Effector memory CD4-positive, alpha-beta T cell (primary cell): ENCODE results near the gene DGCR2.

Experiments
- DNase-seq, 3 donors: peaks; one replicate each; pipeline ENCODE4 v3.0.0-alpha.2; 2020
- H3K27ac ChIP-seq: 2 replicates; pipeline ENCODE4 v1.7.0; 2013; ENCODE audit warnings: mild to moderate bottlenecking, low read length, moderate library complexity; ENCODE audit not compliant: insufficient read depth, poor library complexity, severe bottlenecking
- H3K27me3 ChIP-seq: replicated peaks from 2 replicates; pipeline ENCODE4 v1.7.0; 2013; ENCODE audit warnings: mild to moderate bottlenecking, low read length; ENCODE audit not compliant: insufficient read depth, control insufficient read depth, poor library complexity, severe bottlenecking
- H3K36me3 ChIP-seq: 2 replicates; pipeline ENCODE4 v1.7.0; 2013; ENCODE audit warnings: mild to moderate bottlenecking, low read length, moderate library complexity; ENCODE audit not compliant: control insufficient read depth, insufficient read depth
- H3K4me1 ChIP-seq: 2 replicates; pipeline ENCODE4 v1.7.0; 2013; ENCODE audit warnings: low read length, mild to moderate bottlenecking; ENCODE audit not compliant: control insufficient read depth, insufficient read depth, poor library complexity, severe bottlenecking
- H3K4me3 ChIP-seq: 2 replicates; pipeline ENCODE4 v1.7.0; 2013; ENCODE audit warnings: low read length, low read depth, mild to moderate bottlenecking; ENCODE audit not compliant: insufficient read depth, poor library complexity, severe bottlenecking
- H3K9me3 ChIP-seq: 2 replicates; pipeline ENCODE4 v1.7.0; 2013; ENCODE audit warnings: mild to moderate bottlenecking, low read length, moderate library complexity; ENCODE audit not compliant: control insufficient read depth

DGCR2 gene

GRCh38 chr22:19134874-19135273, 12.7 kb upstream of the DGCR2 start:
- H3K36me3 ChIP-seq = peaks cover 76% of the 10 kb centered on the region
- DNase-seq = no peak

GRCh38 chr22:19134176-19134831, 12.1 kb upstream of the DGCR2 start:
- Histone ChIP-seq H3K4me3 (no peak overlapping the region), H3K27me3 (no peaks in the 10 kb centered on the region), H3K4me1 (no peaks in the 10 kb centered on the region), H3K9me3 (no peaks in the 10 kb centered on the region), H3K27ac (no peak overlapping the region), H3K36me3 (peaks cover 70% of the 10 kb centered on the region)
- DNase-seq = no peak

More at GRCh38 chr22:19134874-19135273, 12.7 kb upstream of the DGCR2 start:
- H3K4me3 ChIP-seq = no peak overlapping the region
- no peaks in the 10 kb centered on the region for H3K9me3 ChIP-seq
- no peak overlapping the region for H3K27ac ChIP-seq
- no peaks in the 10 kb centered on the region for H3K27me3 ChIP-seq
- no peaks in the 10 kb centered on the region for H3K4me1 ChIP-seq

DNA sequence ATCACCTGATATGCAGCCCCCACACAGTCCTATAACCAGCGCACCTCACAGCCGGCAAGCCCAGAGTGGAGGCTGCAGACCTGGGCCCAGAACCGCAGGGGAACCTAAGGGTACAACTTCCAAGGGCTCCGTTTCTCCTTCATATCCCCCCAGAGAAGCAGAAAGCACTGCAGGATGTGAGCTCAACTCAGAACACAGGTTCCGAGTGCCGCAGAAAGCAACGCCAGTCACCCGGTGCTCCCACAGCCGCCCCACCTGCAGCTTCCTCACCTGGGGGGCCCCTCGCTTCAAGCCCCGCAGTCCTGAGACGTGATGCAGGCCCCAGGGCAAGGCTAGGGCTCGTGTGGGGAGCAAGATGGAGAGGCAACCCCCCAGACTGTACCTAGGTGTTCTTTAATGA, 11.3 kb upstream of the DGCR2 start:
- H3K27ac ChIP-seq = no peak overlapping the region
- no peaks in the 10 kb centered on the region for H3K27me3 ChIP-seq
- no peaks in the 10 kb centered on the region for H3K4me1 ChIP-seq
- no peak overlapping the region for H3K4me3 ChIP-seq
- H3K9me3 ChIP-seq = no peaks in the 10 kb centered on the region
- DNase-seq = no peak
- peaks cover 62% of the 10 kb centered on the region for H3K36me3 ChIP-seq

DNA sequence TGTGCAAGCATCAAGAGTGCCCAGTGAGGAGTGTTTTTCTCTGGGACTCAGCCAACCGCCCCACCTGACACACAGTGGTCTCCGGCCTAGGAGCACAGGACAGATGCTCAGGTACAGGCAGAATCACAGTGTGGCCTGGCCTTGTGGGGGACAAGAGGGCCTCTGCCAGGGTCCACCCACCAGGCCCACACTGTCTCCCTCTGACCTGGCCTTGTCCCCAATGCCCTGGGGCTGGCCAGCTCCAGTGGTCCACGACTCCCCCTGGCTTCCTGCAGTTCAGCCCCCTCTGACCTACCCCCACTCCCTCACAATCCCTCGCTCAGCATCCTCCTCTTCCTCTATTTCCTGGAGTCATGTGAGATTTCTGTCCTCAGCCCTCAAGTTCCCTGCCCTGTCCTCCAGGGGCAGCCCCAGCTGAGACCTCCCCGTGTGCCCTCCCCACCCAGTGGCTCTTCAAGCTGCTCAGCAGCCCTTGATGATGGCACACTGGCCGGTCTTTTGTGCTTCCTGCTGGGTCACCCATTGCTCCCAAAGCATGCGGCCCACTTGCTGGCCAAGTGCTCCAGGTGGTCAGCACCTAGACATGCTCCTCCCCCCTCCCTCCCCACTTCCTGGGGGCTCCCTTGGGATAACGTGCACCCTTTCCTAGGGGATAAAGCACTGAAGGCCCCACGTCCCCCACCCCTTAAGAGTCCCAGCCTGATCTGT, 10.6 kb upstream of the DGCR2 start:
- no peak for DNase-seq
- H3K27me3 ChIP-seq = no peaks in the 10 kb centered on the region
- no peaks in the 10 kb centered on the region for H3K4me1 ChIP-seq
- no peaks in the 10 kb centered on the region for H3K9me3 ChIP-seq
- no peak overlapping the region for H3K27ac ChIP-seq
- H3K36me3 ChIP-seq = peaks cover 55% of the 10 kb centered on the region
- H3K4me3 ChIP-seq = no peak overlapping the region

- no peaks in the 10 kb centered on the region for H3K9me3 ChIP-seq
- no peak overlapping the region for H3K27ac ChIP-seq
- H3K27me3 ChIP-seq = no peaks in the 10 kb centered on the region
- H3K36me3 ChIP-seq = peaks cover 48% of the 10 kb centered on the region
- no peak for DNase-seq
- H3K4me3 ChIP-seq = no peak overlapping the region
- no peaks in the 10 kb centered on the region for H3K4me1 ChIP-seq
Measured at GRCh38 chr22:19132153-19132552, 9.9 kb upstream of the DGCR2 start.

GRCh38 chr22:19131685-19132015, 9.4 kb upstream of the DGCR2 start:
- peaks cover 43% of the 10 kb centered on the region for H3K36me3 ChIP-seq

GRCh38 chr22:19130959-19131684, 8.9 kb upstream of the DGCR2 start, which contains the start of gene TSSK2:
Gene TSSK2 (plus strand): TSS chr22:19131308. CDS start chr22:19131400, 92 bp downstream.
- DNase-seq = no peak
- no peaks in the 10 kb centered on the region for H3K4me1 ChIP-seq
- peaks cover 39% of the 10 kb centered on the region for H3K36me3 ChIP-seq
- H3K4me3 ChIP-seq = no peak within 1 kb of the TSS
- no peaks in the 10 kb centered on the region for H3K27me3 ChIP-seq
- H3K27ac ChIP-seq = no peak within 1 kb of the TSS
- no peaks in the 10 kb centered on the region for H3K9me3 ChIP-seq

More at GRCh38 chr22:19131685-19132015, 9.4 kb upstream of the DGCR2 start:
- Histone ChIP-seq H3K4me1 (no peaks in the 10 kb centered on the region), H3K4me3 (no peak overlapping the region), H3K27ac (no peak overlapping the region), H3K9me3 (no peaks in the 10 kb centered on the region), H3K27me3 (no peaks in the 10 kb centered on the region)
- DNase-seq = no peak

DNA sequence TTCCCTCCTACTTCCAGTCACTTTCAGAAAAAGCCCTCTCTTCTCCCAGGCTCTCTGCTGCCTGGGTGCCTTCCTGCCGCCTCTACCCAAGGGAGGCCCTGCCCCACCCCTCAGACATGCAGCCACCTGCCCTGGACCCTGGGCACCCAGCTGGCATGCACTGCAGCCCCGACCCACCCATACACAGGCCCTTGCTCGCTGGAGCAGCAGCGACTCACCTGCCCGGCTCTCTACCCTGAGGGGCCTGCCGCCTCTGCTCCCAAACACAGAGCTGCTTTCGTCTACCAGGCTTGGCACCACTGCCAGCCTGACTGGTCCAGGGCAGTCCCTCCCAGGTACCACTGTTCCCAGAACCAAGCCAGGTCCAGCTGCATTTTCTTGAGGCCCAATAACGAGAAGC, 7.7 kb upstream of the DGCR2 start:
- peaks cover 29% of the 10 kb centered on the region for H3K36me3 ChIP-seq
- no peaks in the 10 kb centered on the region for H3K4me1 ChIP-seq
- H3K27ac ChIP-seq = no peak overlapping the region
- no peak for DNase-seq
- H3K27me3 ChIP-seq = no peaks in the 10 kb centered on the region
- H3K4me3 ChIP-seq = no peak overlapping the region
- H3K9me3 ChIP-seq = no peaks in the 10 kb centered on the region

DNA sequence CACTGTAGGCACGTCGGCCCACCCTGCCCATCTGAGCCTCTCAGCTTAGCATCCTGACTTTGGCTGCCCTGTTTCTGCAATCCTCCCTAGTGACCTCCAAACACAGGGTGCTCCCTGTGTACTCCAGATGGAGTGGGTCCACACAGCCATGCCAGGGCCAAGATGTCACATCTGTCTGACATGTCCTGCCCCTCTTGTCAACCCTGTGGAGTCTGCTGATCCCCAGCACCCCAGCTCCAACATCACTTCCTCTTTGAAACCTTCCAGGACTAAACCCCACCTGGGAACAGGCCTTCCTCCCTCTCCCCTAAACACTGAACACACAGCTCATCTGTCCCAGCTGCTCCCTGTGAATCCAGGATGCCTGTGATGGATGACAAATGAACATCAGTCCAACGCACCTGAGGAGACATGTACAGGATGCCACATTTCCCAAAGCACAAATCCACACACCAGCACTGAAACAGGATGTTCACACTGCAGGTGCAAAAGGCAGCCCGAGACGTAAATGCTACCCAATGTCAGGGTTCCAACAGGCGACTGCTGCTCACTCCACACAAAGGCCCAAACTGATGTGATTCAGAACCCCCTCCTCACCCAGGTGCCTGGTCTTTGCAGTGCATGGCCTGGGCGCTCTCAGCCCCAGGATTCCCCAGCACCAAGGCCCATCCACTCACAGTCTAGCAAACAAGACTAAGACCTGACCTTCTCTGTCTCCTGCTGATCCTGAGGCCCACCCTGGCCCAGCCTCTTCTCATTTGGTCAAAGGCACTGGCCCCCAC, 6.9 kb upstream of the DGCR2 start:
- Histone ChIP-seq H3K27ac (no peak overlapping the region), H3K9me3 (no peaks in the 10 kb centered on the region), H3K27me3 (no peaks in the 10 kb centered on the region), H3K4me3 (no peak overlapping the region), H3K4me1 (no peaks in the 10 kb centered on the region), H3K36me3 (peaks cover 21% of the 10 kb centered on the region)
- no peak for DNase-seq
